Measurements from ENCODE around the gene ATP8A2. TPM values are rescaled to one million over a fixed set of nuclear protein-coding genes. Genes with fewer than 3 reads are reported as not detected.

The ATP8A2 gene
- total and polyA plus RNA-seq, 2 of the 4 experiments (the other 2 are of a cell fraction) = 0.02 to 0.18 TPM

GRCh38 chr13:25776722-25777121 lies 404.9 kb downstream of the ATP8A2 start:
- Histone ChIP-seq H3K27ac (ENCODE audit: insufficient read depth, low read length) (no peak overlapping the region), H3K79me1 (ENCODE audit: low read depth in 1 of 2, low read length in 2 of 2) (no peaks in the 10 kb centered on the region), H2BK20ac (ENCODE audit: low read depth, low read length) (no peak overlapping the region), H3K56ac (ENCODE audit: extremely low read depth, insufficient read depth, low read length) (no peak overlapping the region), H3K9ac (ENCODE audit: low read depth, low read length) (no peak overlapping the region), H2BK15ac (ENCODE audit: low read depth, low read length) (no peak overlapping the region), H2AFZ (replicated peaks; ENCODE audit: low read length, poor library complexity) (no peak overlapping the region), H4K91ac (ENCODE audit: insufficient read depth, low read depth, low read length) (no peak overlapping the region), H3K14ac (replicated peaks; ENCODE audit: low read depth, low read length) (no peak overlapping the region), H3K4ac (ENCODE audit: low read depth, low read length) (no peak overlapping the region), H3K9me1 (ENCODE audit: insufficient read depth, low read length) (no peaks in the 10 kb centered on the region), H3K4me2 (ENCODE audit: low read depth, low read length) (no peak overlapping the region), H2AK5ac (ENCODE audit: low read depth, low read length) (no peak overlapping the region), H3K18ac (ENCODE audit: low read depth, low read length) (no peak overlapping the region), H2AK9ac (replicated peaks; ENCODE audit: low read depth, low read length, poor library complexity) (no peak overlapping the region), H3K27me3 (ENCODE audit: control insufficient read depth, insufficient read depth, low read length) (no peaks in the 10 kb centered on the region), H3K4me3 (ENCODE audit: insufficient read depth, low read depth, low read length) (no peak overlapping the region), H3K36me3 (ENCODE audit: control insufficient read depth, insufficient read depth, low read length) (no peaks in the 10 kb centered on the region), H3K9me3 (ENCODE audit: control insufficient read depth, insufficient read depth, low read length) (no peaks in the 10 kb centered on the region), H3K4me1 (ENCODE audit: control insufficient read depth, insufficient read depth, low read length) (no peaks in the 10 kb centered on the region), H4K5ac (ENCODE audit: low read depth, low read length) (no peak overlapping the region), H4K8ac (ENCODE audit: low read depth in 2 of 2, low read length in 2 of 2) (no peak overlapping the region), H3K23ac (ENCODE audit: low read depth, low read length) (no peak overlapping the region), H4K20me1 (ENCODE audit: insufficient read depth, low read length) (no peaks in the 10 kb centered on the region), H2BK5ac (ENCODE audit: low read depth, low read length, poor library complexity, severe bottlenecking) (no peak overlapping the region), H2BK120ac (ENCODE audit: low read depth, low read length) (no peak overlapping the region)
- intact Hi-C loops (cut with micrococcal nuclease) (no loop called here), dilution Hi-C loops (cut with HindIII; ENCODE audit: low sequenced_read_pairs, unreplicated experiment) (no loop called here), in situ Hi-C loops (cut with MboI; ENCODE audit: low sequenced_read_pairs) (no loop called here)
- WGBS, 2 experiments (ENCODE audit: extremely low coverage in 2 of 2, insufficient read length in 1 of 2) = no CpG with 5 or more reads among the region's 7 CpGs
- TF ChIP-seq SMC3 (IDR thresholded peaks at IDR 0.05; ENCODE audit: low read depth, low read length) (no peak), NFE2L2 (IDR thresholded peaks at IDR 0.05; ENCODE audit: low read depth, low read length) (no peak), CTCF (conservative IDR thresholded peaks at IDR 0.05; ENCODE audit: low read depth, low read length) (no peak), FOS (IDR thresholded peaks at IDR 0.05; ENCODE audit: low read depth, low read length) (no peak), CHD1 (IDR thresholded peaks at IDR 0.05; ENCODE audit: low read depth, low read length) (no peak), POLR2A (IDR thresholded peaks at IDR 0.05; ENCODE audit: low read depth, low read length) (no peak), ELK1 (IDR thresholded peaks at IDR 0.05; ENCODE audit: borderline replicate concordance, low read depth, low read length) (no peak), RFX5 (IDR thresholded peaks at IDR 0.05; ENCODE audit: low read depth, low read length) (no peak), RCOR1 (IDR thresholded peaks at IDR 0.05; ENCODE audit: insufficient replicate concordance, low read length) (no peak)
- POLR2A ChIA-PET (ENCODE audit: unreplicated experiment) = no interaction called here
- no TSS peak for BruUV-seq (replicated peaks)
- ATAC-seq (ENCODE audit: low read depth) (no peak), DNase-seq (no peak)
- CTCF ChIA-PET = no interaction called here
